GM19025 (cell line): Measurements from ENCODE around the gene GUCA2A.

ENCODE experiments used
- ATAC-seq: cut with Tn5 transposase; IDR thresholded peaks from one replicate; pipeline ENCODE4 v1.9.1; 2021; ENCODE audit warnings: mild to moderate bottlenecking, low read depth, moderate library complexity; ENCODE audit not compliant: unreplicated experiment

GUCA2A gene

DNA sequence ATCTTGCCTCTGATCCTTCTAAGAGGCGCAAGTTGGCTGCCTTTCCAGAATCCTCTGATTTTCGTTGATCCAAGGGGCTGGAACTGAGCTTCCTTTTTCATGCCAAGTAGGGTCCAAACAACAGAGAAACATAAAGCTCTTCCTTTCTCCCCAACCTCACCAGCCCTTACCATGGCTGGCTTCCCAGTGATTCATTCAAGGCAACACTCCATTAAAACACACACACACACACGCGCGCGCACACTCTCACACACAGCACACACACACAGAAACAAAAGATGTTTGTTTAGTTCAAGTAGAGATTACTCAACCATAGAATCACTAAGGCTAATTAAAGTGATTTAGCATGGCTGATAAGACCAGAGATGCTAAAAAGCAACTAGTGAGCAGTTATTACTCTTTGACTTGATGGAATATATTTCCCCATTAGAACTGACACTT, 13.0 kb upstream of the GUCA2A start:
- ATAC-seq, result no peak

DNA sequence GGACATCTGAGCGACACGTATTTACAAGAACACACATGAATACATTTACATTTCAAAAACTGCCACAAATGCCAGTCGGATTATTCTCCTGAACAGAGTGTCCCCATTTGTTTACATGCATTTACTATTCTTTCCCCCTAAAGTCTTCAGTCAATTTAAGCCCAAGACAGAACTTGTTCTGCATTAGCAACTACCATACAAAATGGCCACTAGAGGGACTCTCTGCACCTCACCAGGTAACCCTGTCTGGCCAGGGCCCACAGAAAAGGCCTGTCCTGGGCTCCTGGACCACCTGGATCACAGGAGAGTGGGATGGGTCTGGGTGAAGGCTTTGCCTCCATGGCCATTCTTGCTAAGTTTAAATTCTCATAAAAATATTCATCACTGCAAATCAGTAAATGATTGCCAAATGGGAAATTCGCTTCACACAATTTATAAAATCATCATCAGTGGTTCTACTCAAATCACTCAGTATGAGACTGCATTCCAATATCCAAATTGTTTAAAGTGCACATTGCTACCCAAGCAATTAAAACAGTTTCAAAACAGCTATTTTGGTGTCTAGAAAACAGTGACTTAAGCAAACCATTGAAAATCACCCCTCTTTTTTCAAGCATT, 12.5 kb upstream of the GUCA2A start:
- ATAC-seq, result no peak

DNA sequence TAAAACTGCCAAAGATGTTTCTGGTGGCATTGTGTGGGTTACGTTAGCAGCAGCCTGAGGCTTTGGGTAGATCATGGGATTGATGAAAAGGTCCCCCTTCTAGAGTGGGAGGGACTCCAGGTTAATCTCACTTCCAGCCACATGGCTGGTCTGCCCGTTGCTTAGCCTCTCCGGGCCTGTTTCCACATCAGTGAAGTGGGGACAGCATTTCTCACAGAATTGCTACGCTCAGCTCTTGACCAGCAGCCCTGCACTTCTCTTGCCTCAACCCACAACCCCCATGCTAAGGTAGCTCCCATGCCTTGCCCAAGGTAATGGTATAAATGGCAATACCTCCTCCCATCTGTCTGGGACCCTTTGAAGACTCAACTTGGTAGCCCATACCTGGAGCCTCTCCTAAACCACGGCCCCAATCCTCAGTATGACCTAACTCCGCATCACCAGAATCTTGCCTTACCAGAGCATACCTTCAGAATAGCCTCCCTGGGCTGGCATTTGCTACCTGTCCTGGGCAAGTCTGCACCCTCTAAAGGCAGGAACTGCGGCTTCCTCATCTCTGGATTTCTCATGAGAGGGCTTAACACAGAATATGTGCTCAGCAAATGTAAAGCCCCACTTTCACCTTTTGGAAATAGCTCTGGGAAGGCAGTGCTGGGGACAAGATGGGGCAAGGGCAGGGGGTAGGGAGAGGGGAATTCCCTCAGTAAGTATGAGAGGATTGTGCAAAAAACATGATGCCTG, 10.9 kb upstream of the GUCA2A start:
- no peak for ATAC-seq

GRCh38 chr1:42173961-42174735, 9.6 kb upstream of the GUCA2A start:
- ATAC-seq, result no peak

DNA sequence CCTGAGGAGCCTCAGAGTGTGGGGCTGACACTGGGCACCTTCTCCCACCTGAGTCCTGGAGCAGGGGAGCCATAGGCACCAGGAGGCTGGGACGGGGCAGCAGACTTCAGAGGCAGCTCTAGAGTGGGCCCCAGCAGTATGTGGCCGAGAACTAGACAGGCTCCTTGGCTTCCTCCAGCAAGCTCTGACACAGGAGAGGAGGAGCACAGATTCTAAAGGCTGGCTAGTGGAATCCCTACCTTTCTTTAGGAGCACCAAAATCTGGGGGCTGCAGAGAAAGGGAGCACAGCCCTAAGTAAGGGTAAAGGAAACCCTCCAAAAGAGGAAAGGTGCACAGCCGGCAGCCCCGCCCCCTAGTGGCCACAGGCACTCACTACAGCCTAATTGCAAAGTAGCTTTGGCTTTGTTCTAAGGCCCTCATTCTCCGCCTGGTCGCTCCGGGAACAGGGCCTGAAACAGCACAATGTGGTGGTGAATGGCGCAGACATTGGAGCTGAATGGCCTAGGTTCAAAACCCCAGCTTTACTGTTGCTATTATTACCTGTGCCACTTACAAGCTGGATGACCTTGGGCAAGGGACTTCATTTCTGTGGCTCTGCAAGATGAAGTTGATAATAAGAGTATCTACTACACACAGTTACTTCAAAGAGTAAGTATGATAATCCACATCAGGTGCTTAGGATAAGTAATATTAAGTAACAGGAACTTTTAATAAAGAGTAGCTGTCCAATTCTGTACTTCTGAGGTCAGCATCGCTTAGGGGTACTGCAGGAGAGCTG, 8.8 kb upstream of the GUCA2A start:
- ATAC-seq, result no peak

- ATAC-seq, result no peak
Observed at GRCh38 chr1:42172381-42173133, 8.0 kb upstream of the GUCA2A start.

GRCh38 chr1:42171679-42172266, 7.2 kb upstream of the GUCA2A start:
- no peak for ATAC-seq

DNA sequence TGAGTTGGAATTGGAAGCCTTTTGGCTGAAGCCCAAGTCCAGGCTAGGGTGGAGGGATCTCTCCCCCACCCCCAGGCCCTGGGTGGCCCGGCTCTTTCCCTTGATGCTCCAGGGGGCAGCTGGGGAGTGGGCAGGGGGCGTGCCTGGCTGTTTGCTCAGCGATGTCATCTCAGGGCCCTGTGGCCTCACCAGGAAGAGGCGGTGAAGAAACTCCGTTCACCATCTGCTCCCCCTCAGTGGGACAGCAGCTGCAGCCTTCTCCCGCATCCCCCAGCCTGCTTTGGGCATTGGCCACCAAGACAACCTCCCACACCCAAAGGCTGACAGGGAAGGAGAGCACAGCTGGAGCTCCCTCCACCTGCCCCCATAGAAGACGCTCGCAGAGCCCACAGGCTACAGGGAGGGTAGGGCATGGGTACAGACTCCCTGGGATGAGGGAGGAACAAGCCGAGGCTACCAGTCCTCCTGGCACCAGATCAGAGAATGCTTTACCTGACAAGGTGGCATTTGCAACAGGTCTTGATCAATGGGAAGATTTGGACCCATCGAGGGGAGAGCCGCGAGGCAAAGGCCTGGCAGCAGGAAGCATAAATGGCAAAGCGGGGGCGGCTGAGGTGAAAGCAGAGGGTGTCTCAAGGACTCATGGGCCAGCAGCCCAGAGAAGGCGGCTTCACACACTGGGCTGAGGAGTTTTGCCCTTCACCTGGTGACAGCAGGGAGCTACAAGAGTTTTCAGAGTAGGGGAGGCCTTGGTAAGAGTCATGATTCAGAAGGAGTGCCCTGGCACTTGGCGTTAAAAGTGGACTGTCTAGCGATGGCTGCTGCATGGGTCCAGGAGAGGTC, 6.5 kb upstream of the GUCA2A start:
- ATAC-seq, result no peak

DNA sequence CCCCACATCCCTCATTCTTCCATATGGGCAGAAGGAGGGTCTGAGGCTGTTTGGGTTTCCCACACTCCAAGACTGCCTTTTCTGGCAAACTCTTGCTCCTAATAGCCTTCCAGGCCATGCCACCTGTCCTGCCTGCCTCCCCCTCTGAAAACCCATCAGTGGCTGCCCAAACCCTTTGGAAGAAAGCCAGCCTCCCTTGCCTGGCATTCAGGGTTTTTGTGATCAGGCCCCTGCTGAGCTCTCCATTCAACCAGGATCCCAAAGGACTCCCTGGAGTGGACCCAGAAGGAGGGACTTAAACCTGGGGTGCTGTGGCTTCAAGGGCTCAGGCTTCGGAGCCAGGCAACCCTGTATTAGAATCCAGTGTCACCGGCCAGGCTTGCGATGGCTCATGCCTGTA, 4.2 kb upstream of the GUCA2A start:
- ATAC-seq, result no peak

GRCh38 chr1:42168391-42168670, 3.8 kb upstream of the GUCA2A start:
- ATAC-seq, result no peak

- ATAC-seq, result no peak
Observed at GRCh38 chr1:42167611-42168390, 3.3 kb upstream of the GUCA2A start.

GRCh38 chr1:42165511-42166210, 1.1 kb upstream of the GUCA2A start:
- no peak for ATAC-seq

DNA sequence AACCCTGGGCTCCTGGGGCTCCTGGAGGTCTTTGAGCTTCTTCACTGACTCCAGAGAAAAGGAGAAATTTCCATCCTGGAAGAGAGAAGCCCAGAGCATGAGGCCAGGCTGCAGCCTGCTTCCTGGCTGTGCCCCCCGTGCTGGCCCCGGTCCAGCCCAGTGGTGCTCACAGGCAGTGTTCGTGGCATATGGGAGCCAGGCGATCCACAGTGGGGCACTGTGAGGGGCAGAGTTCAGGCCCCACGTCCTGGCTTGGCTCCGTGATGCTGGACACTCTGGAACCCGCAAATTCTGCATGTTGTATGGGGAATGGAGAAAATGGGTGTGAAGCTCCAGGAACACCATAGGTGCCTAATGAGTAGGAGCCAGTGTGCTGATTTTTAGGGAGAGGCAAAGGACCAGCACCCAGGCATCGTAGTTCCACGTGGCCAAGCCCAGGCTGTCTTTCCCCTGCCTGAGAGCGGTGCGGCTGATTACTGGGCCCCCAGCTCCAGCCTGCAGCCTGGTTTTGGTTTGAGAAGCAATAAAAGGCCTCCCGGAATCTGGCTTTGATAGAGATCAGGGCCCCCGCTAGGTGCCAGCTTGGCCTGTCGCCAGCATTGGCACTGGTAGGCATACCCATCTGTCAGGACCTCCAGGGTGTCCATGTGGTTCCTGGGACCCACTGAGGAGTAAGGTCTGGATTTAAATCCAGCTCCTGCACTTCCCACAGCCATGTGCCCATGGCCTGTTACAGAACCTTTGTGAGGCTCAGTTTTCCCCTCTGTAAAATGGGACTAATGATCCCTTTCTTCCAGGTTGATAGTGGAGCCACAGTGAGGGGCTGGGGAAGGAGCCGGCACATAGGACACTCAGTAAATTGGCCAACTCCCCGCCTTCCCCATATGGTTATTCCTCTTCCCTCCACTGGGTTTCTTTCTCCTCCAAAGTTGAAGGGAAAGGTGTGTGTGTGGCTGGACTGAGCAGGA, 725 bp downstream of the GUCA2A start:
- ATAC-seq, result no peak

DNA sequence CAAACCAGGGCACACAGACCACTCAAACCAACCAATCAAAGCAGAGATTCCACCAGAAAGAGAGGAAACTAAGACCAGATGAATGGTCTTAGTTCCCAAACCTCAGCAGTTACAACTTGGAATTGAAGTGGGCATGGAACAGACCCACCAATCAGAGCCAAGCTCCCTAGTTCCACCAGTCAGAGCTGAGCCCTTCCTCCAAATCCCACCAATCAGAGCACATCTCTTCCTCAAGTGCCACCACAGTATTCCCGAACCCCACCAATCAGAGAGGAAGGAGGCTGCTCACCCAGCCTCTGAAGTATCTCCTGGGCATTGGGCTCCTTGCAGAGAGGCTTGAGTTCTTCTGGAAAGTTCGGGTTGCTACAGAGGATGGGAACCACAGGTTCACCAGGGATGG, 1.4 kb downstream of the GUCA2A start:
- no peak for ATAC-seq

- no peak for ATAC-seq
Observed at GRCh38 chr1:42162181-42162580, 2.4 kb downstream of the GUCA2A start.

DNA sequence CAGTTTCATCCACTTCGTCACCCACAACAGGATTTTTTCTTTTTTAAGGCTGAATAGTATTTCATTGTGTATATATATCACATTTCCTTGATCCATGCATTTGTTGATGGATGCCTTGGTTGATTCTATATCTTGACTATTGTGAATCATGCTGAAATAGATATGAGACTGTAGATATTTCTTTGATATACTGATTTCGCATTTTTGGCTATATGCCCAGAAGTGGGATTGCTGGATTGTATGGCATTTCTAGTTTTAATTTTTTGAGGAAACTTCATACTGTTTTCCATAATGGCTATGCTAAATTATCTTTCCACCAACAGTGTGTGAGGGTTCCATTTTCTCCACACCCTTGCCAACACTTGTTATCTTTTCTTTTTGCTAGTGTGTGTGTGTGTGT, 6.4 kb downstream of the GUCA2A start:
- no peak for ATAC-seq

DNA sequence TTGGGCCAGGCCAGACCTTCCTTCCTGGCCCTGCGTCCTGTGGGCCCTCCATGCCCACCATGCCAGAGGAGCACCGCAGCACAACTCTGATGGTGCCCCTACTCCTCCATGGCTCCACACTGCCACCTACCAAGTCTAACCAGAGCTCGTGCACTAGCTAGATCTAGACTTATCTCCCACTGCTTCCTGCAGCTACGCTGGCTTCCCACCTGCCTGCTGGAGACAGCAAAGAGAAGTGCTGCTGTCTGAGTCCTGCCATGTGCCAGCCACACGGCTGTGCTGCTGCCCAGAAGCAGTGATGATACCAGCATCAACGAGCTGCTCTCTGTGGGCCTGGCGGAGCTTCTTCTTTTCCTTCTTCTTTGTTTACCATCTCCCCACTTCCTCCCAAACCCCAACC, 6.9 kb downstream of the GUCA2A start:
- ATAC-seq, result no peak
